ENCODE data around the gene SNIP1.
"Not testable (repeated sequence)": the region's sequence is repeated elsewhere in the genome, so short reads cannot be mapped to it uniquely, and the experiment has no call there.

SNIP1 gene

DNA sequence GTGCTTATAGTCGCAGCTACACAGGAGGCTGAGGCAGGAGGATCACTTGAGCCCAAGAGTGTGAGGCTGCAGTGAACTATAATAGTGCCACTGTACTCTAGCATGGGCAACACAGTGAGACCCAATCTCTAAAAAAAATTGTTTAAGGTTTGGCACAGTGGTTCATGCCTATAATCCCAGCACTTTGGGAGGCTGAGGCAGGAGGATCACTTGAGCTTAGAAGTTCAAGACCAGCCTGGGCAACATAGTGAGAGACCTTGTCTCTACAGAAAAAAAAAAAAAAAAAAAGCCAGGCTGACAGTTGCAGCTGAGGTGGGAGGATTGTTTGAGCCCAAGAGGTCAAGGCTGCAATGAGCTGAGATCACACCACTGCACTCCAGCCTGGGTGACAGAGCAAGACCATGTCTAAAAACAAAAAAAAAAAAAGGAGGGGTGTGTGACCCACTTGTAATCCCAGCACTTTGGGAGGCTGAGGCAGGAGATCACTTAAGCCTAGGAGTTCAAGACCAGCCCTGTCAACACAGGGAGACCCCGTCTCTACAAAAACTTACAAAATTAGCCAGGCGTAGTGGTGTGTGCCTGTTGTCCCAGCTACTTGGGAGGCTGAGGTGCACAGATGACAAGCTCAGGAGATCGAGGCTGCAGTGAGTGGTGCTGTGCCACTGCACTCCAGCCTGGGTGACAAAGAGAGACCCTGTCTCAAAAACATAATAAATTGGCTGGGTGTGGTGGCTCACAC lies 21.5 kb downstream of the SNIP1 start:
- H3K4me3 ChIP-seq (ENCODE audit: extremely low read depth, insufficient read depth, low read length, poor library complexity, severe bottlenecking); H3K27ac ChIP-seq (ENCODE audit: low read depth, low read length, severe bottlenecking); H3K9me3 ChIP-seq (ENCODE audit: control insufficient read depth, low read length); H3K4me1 ChIP-seq (ENCODE audit: control insufficient read depth, insufficient read depth, low read length, poor library complexity, severe bottlenecking): not testable (repeated sequence)
- peaks cover 25% of the 10 kb centered on the region for H3K36me3 ChIP-seq (ENCODE audit: control insufficient read depth, insufficient read depth, low read length)
- WGBS, 2 experiments (ENCODE audit: insufficient coverage in 2 of 2) = 87 to 100% methylated on average over 4 of the region's 4 CpGs

DNA sequence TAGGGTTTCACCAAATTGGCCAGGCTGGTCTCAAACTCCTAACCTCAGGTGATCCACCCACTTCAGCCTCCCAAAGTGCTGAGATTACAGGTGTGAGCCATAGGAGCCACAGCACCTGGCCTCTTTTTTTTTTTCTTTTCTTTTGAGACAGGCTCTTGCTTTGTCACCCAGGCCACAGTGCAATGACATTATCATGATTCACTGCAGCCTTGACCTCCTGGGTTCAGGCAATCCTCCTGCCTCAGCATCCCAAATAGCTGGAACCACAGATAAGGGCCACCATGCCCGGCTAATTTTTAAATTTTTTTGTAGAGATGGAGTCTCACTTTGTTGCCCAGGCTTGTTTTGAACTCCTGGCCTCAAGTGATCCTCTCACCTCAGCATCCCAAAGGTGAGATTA lies 24.2 kb downstream of the SNIP1 start:
- WGBS, 2 experiments (ENCODE audit: insufficient coverage in 2 of 2) = 100% methylated on average over 1 of the region's 1 CpG; no CpG with 5 or more reads in 1 of the 2 experiments

GRCh38 chr1:37519613-37520012 lies 34.5 kb downstream of the SNIP1 start:
- H3K4me1 ChIP-seq (ENCODE audit: control insufficient read depth, insufficient read depth, low read length, poor library complexity, severe bottlenecking) = peaks cover 3% of the 10 kb centered on the region
- H3K9me3 ChIP-seq (ENCODE audit: control insufficient read depth, low read length) = no peaks in the 10 kb centered on the region
- H3K27ac ChIP-seq (ENCODE audit: low read depth, low read length, severe bottlenecking) = no peak overlapping the region
- H3K36me3 ChIP-seq (ENCODE audit: control insufficient read depth, insufficient read depth, low read length) = no peaks in the 10 kb centered on the region
- H3K4me3 ChIP-seq (ENCODE audit: extremely low read depth, insufficient read depth, low read length, poor library complexity, severe bottlenecking) = no peak overlapping the region

More for the DNA sequence above, 24.2 kb downstream of the SNIP1 start:
- H3K4me3 ChIP-seq (ENCODE audit: extremely low read depth, insufficient read depth, low read length, poor library complexity, severe bottlenecking); H3K4me1 ChIP-seq (ENCODE audit: control insufficient read depth, insufficient read depth, low read length, poor library complexity, severe bottlenecking); H3K9me3 ChIP-seq (ENCODE audit: control insufficient read depth, low read length); H3K36me3 ChIP-seq (ENCODE audit: control insufficient read depth, insufficient read depth, low read length); H3K27ac ChIP-seq (ENCODE audit: low read depth, low read length, severe bottlenecking): not testable (repeated sequence)

DNA sequence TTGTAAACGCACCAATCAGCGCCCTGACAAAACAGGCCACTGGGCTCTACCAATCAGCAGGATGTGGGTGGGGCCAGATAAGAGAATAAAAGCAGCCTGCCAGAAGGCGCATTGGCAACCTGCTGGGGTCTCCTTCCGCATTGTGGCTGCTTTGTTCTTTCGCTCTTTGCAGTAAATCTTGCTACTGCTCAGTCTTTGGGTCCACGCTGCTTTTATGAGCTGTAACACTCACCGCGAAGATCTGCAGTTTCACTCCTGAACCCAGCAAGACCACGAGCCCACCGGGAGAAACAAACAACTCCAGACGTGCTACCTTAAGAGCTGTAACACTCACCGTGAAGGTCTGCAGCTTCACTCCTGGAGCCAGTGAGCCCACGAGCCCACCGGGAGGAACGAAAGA lies 35.2 kb downstream of the SNIP1 start:
- H3K4me3 ChIP-seq (ENCODE audit: extremely low read depth, insufficient read depth, low read length, poor library complexity, severe bottlenecking); H3K4me1 ChIP-seq (ENCODE audit: control insufficient read depth, insufficient read depth, low read length, poor library complexity, severe bottlenecking); H3K27ac ChIP-seq (ENCODE audit: low read depth, low read length, severe bottlenecking); H3K36me3 ChIP-seq (ENCODE audit: control insufficient read depth, insufficient read depth, low read length); H3K9me3 ChIP-seq (ENCODE audit: control insufficient read depth, low read length): not testable (repeated sequence)
- WGBS, 2 experiments (ENCODE audit: insufficient coverage in 2 of 2) = 76 to 78% methylated on average over 11 to 13 of the region's 15 CpGs

- not testable (repeated sequence) for H3K4me1 ChIP-seq (ENCODE audit: control insufficient read depth, insufficient read depth, low read length, poor library complexity, severe bottlenecking)
- no CpG with 5 or more reads among the region's 31 CpGs for WGBS, 2 experiments (ENCODE audit: insufficient coverage in 2 of 2)
Measured at GRCh38 chr1:37518241-37518640, 35.9 kb downstream of the SNIP1 start.

DNA sequence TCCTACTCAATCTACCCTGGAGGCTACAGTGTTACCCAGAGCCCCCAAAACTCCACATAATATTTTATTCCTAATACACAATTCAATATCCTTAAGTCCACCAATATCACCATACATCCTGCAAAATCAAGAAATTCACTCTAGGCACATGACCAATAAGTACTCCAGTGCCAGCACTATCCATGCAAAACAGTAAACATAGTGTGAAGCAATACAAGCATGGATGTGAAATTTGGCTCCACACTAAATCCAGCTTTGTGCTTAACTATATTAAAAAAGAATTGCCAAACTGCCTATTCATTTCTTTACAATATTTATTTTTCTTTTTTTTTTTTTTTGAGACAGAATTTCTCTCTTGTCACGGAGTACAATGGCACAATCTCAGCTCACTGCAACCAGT lies 36.5 kb downstream of the SNIP1 start:
- 83 to 88% methylated on average over 1 of the region's 1 CpG for WGBS, 2 experiments (ENCODE audit: insufficient coverage in 2 of 2)

More at GRCh38 chr1:37518241-37518640, 35.9 kb downstream of the SNIP1 start:
- not testable (repeated sequence) for H3K4me3 ChIP-seq (ENCODE audit: extremely low read depth, insufficient read depth, low read length, poor library complexity, severe bottlenecking); H3K9me3 ChIP-seq (ENCODE audit: control insufficient read depth, low read length); H3K27ac ChIP-seq (ENCODE audit: low read depth, low read length, severe bottlenecking); H3K36me3 ChIP-seq (ENCODE audit: control insufficient read depth, insufficient read depth, low read length)

DNA sequence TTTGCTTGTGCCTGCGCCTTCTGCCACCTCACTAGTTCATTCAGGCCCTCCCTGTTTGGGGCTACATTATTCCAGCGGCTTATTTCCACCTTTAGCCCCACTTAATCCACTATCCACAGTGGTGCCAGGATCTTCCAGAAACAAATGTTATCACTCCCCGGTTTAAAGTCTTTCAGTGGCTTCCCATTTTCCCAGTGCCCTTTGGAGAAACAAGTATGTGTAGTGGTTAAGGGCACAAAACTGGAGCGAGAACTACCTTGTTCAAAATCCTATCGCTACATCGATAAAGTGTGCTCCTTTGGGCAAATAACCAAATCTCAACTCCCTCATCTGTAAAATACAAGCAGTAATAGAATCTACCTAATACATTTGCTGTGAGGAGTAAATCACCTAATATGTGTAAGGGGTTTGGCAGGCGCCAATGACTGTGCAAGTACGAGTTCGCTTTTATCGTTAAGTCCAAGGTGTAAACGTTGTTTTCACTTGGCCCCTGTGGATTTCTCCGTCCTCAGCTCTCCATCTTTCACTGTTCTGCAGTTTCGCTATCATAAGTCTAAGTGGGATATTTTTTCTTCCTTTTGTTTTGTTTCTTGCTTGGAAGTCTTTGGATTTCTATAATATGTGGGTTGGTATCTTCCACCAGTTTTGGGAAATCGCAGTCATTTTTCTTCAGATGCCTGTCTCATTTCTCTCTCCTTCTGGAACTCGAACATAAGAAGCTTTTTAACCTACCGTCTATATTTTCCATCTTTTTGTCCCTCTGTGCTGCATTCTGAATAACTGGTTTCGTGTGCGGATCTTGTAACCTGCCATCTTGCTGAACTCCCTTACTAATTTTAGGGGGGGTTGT lies 38.7 kb downstream of the SNIP1 start:
- peaks cover 28% of the 10 kb centered on the region for H3K36me3 ChIP-seq (ENCODE audit: control insufficient read depth, insufficient read depth, low read length)

More for the DNA sequence above, 36.5 kb downstream of the SNIP1 start:
- Histone ChIP-seq H3K36me3 (ENCODE audit: control insufficient read depth, insufficient read depth, low read length) (peaks cover 9% of the 10 kb centered on the region), H3K27ac (ENCODE audit: low read depth, low read length, severe bottlenecking) (no peak overlapping the region), H3K4me3 (ENCODE audit: extremely low read depth, insufficient read depth, low read length, poor library complexity, severe bottlenecking) (no peak overlapping the region), H3K4me1 (ENCODE audit: control insufficient read depth, insufficient read depth, low read length, poor library complexity, severe bottlenecking) (peaks cover 5% of the 10 kb centered on the region), H3K9me3 (ENCODE audit: control insufficient read depth, low read length) (no peaks in the 10 kb centered on the region)

DNA sequence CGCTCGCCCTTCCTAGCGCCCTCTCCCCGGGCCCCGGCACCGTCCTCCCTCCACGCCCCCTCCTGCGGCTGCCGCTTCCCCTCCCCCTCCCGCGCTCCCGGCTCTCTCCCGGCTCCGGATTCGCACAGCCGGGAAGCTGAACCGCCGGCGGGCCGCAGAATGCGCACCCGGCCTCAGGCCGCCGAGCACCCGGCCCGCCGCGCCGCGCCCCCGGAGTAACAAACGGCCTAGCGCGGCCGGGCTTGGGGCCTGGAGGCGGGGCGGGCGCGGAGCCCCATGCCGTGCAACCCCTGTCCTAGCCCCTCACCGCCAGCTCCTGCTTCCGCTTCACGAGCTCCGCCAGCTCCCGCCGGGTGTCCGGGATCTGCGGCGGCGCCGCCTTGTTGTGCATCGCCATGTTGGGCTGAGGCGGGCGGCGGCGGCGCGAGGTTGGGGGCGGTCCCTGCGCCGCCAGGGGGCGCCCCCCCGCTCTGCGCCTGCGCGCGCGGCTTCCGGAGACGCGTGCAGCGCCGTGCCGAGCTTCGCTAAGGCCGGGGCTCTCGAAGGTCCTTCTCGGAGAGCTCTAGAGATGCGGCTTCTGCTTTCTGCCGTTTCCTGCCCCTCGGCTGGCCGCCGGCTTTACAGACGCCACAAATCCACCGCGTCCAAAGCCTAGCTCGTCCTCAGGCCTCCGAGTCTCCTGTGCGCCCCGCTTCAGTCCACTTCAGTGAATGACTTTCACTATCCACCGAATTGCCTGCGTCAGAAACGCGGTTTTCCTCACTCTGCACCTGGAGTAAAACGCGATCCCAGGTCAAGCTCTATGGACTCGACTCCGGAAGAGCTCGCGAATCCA lies 39.5 kb downstream of the SNIP1 start, which contains the start of gene MEAF6:
TSS of gene MEAF6 (minus strand) at position 417 of the 835 bp plus-strand sequence. CDS start at position 397, 20 bp downstream.
- WGBS, 2 experiments (ENCODE audit: insufficient coverage in 2 of 2) = 0% methylated on average over 65 to 94 of the region's 100 CpGs

More for the DNA sequence above, 38.7 kb downstream of the SNIP1 start:
- Histone ChIP-seq H3K4me1 (ENCODE audit: control insufficient read depth, insufficient read depth, low read length, poor library complexity, severe bottlenecking) (peaks cover 5% of the 10 kb centered on the region), H3K4me3 (ENCODE audit: extremely low read depth, insufficient read depth, low read length, poor library complexity, severe bottlenecking) (peak overlapping the region; percentile 84), H3K27ac (ENCODE audit: low read depth, low read length, severe bottlenecking) (peak overlapping the region; percentile 79), H3K9me3 (ENCODE audit: control insufficient read depth, low read length) (no peaks in the 10 kb centered on the region)
- 64 to 80% methylated on average over 5 to 11 of the region's 18 CpGs for WGBS, 2 experiments (ENCODE audit: insufficient coverage in 2 of 2)

GRCh38 chr1:37513795-37514349 lies 40.2 kb downstream of the SNIP1 start:
- no peaks in the 10 kb centered on the region for H3K9me3 ChIP-seq (ENCODE audit: control insufficient read depth, low read length)
- 4 to 6% methylated on average over 19 to 23 of the region's 26 CpGs for WGBS, 2 experiments (ENCODE audit: insufficient coverage in 2 of 2)
- H3K36me3 ChIP-seq (ENCODE audit: control insufficient read depth, insufficient read depth, low read length) = peaks cover 35% of the 10 kb centered on the region
- H3K27ac ChIP-seq (ENCODE audit: low read depth, low read length, severe bottlenecking) = peak overlapping the region; percentile 79
- H3K4me1 ChIP-seq (ENCODE audit: control insufficient read depth, insufficient read depth, low read length, poor library complexity, severe bottlenecking) = peaks cover 5% of the 10 kb centered on the region
- H3K4me3 ChIP-seq (ENCODE audit: extremely low read depth, insufficient read depth, low read length, poor library complexity, severe bottlenecking) = peak overlapping the region; percentile 84

More for the DNA sequence above, 39.5 kb downstream of the SNIP1 start, which contains the start of gene MEAF6:
- Histone ChIP-seq H3K36me3 (ENCODE audit: control insufficient read depth, insufficient read depth, low read length) (peaks cover 28% of the 10 kb centered on the region), H3K27ac (ENCODE audit: low read depth, low read length, severe bottlenecking) (peak within 1 kb of the TSS; percentile 79), H3K4me1 (ENCODE audit: control insufficient read depth, insufficient read depth, low read length, poor library complexity, severe bottlenecking) (peaks cover 5% of the 10 kb centered on the region), H3K9me3 (ENCODE audit: control insufficient read depth, low read length) (no peaks in the 10 kb centered on the region), H3K4me3 (ENCODE audit: extremely low read depth, insufficient read depth, low read length, poor library complexity, severe bottlenecking) (peak within 1 kb of the TSS; percentile 84)

DNA sequence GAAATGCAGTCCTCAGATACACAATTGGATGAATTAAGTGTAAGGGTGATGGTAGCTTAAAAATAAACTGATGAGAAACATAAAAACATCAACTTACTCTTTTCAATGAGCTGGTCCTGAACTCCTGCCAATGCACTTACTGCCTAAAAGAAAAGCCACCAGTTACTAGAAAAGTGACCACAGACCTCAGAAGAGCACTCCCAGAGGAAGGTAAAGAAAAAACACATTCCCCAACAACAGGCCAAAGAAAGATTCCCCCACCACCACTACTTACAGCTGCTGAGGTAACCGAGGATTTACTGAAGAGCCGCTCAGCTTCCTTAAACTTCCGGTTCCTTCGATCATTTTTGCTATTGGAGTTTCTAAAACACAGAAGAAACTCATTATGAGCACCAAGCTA lies 44.9 kb downstream of the SNIP1 start:
- Histone ChIP-seq H3K27ac (ENCODE audit: low read depth, low read length, severe bottlenecking) (no peak overlapping the region), H3K36me3 (ENCODE audit: control insufficient read depth, insufficient read depth, low read length) (peaks cover 77% of the 10 kb centered on the region), H3K9me3 (ENCODE audit: control insufficient read depth, low read length) (no peaks in the 10 kb centered on the region), H3K4me3 (ENCODE audit: extremely low read depth, insufficient read depth, low read length, poor library complexity, severe bottlenecking) (no peak overlapping the region), H3K4me1 (ENCODE audit: control insufficient read depth, insufficient read depth, low read length, poor library complexity, severe bottlenecking) (peaks cover 2% of the 10 kb centered on the region)
- WGBS, 2 experiments (ENCODE audit: insufficient coverage in 2 of 2) = 87 to 100% methylated on average over 4 of the region's 4 CpGs

Measured in mesodermal cell (in vitro differentiated cells).